GM19395 (cell line): Measurements from ENCODE around the gene DAPK1.

ENCODE experiments used
- ATAC-seq: cut with Tn5 transposase; IDR thresholded peaks from one replicate; pipeline ENCODE4 v1.9.1; 2021; ENCODE audit warnings: mild to moderate bottlenecking, moderate library complexity; ENCODE audit not compliant: unreplicated experiment

Gene DAPK1

GRCh38 chr9:87662808-87663528, 165.3 kb downstream of the DAPK1 start:
- no peak for ATAC-seq

GRCh38 chr9:87663556-87663955, 165.9 kb downstream of the DAPK1 start:
- no peak for ATAC-seq

- no peak for ATAC-seq
Measured at GRCh38 chr9:87664153-87665060, 166.7 kb downstream of the DAPK1 start.

- no peak for ATAC-seq
Measured at GRCh38 chr9:87665505-87665904, 167.8 kb downstream of the DAPK1 start.

GRCh38 chr9:87667164-87667738, 169.6 kb downstream of the DAPK1 start:
- ATAC-seq = no peak

GRCh38 chr9:87668222-87668621, 170.6 kb downstream of the DAPK1 start:
- ATAC-seq = no peak

GRCh38 chr9:87668722-87669121, 171.1 kb downstream of the DAPK1 start:
- ATAC-seq = no peak

- ATAC-seq = no peak
Measured at GRCh38 chr9:87670572-87671264, 173.1 kb downstream of the DAPK1 start.

- no peak for ATAC-seq
Measured at GRCh38 chr9:87671478-87671877, 173.8 kb downstream of the DAPK1 start.

- no peak for ATAC-seq
Measured at GRCh38 chr9:87671925-87672324, 174.3 kb downstream of the DAPK1 start.

- no peak for ATAC-seq
Measured at GRCh38 chr9:87672586-87672985, 174.9 kb downstream of the DAPK1 start.

GRCh38 chr9:87673446-87674120, 175.9 kb downstream of the DAPK1 start:
- ATAC-seq = no peak

GRCh38 chr9:87674565-87675299, 177.1 kb downstream of the DAPK1 start:
- ATAC-seq = no peak

GRCh38 chr9:87675906-87676515, 178.3 kb downstream of the DAPK1 start:
- no peak for ATAC-seq

- no peak for ATAC-seq
Measured at GRCh38 chr9:87676976-87677775, 179.5 kb downstream of the DAPK1 start.

- no peak for ATAC-seq
Measured at GRCh38 chr9:87677776-87678587, 180.3 kb downstream of the DAPK1 start.

- ATAC-seq = no peak
Measured at GRCh38 chr9:87678650-87679355, 181.1 kb downstream of the DAPK1 start.
